Globus pallidus (tissue), 1 donor: ENCODE results near the gene MRPL58.
"Not testable (repeated sequence)": the region's sequence is repeated elsewhere in the genome, so short reads cannot be mapped to it uniquely, and the experiment has no call there.

Source experiments
- DNase-seq: peaks from one replicate; pipeline ENCODE4 v3.0.0-alpha.2; 2015; ENCODE audit warnings: low spot score

MRPL58 gene

DNA sequence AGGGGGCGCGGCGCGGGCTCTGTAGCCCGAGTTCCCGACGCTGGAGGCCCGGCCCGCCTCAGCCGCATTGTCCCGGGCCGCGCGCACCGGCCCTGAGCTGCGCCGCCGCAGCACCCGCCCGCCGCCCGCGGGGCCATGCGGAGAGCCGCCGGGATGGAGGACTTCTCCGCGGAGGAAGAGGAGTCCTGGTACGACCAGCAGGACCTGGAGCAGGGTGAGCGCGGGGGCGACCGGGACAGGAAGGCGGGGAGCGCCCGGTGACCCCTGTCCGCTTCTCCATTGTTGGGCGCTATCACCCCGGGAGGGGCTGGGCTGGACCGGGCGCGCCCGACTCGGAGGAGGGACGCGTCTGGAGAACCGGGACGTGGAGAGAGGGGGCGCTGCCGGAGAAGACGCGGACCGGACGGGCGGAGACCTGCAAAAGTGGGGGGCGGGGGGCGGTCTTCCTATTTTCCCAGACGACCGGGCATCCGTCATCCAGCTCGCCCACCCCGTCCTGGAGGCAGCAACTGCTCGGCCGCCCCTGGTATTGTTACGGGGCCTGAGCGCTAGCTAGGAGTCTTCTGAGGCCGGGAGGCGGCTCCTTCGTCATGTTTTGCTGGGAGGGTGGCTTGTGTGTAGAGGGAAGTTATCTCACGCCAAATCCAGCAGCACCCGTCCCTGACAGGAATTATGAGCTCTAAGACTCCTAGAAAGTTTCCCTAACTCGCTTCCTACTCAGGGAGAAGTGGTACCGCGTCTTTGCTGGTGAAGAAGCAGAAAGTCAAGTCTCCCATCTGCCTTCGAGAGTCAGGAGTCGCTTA, 24.4 kb upstream of the MRPL58 start:
- peak; percentile 84 for DNase-seq

DNA sequence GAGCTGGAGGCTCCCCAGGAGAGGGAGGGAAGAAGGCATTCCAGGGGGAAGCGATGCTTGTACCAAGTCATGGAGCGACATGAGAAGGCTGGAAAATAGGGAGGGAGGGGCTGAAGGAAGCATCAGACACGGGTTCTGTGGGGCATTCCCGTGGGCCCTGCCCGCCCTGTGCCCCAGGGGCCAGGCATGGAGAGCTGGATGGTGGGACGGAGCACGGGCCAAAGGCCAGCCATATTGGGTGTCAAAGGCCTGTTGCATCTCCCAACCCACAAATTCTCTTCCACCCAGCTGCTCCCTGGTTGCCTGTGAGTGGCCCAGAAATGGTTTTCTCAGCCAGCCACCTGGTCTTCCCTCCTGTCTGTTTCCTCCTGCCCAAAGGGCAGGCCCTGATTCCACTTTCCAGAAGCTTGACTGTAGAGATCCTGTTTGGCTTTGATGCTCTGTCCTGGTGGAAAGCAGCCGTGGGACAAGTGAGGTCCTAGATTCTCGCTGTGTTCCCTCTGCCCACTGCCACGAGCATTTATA, 21.8 kb upstream of the MRPL58 start:
- no peak for DNase-seq

DNA sequence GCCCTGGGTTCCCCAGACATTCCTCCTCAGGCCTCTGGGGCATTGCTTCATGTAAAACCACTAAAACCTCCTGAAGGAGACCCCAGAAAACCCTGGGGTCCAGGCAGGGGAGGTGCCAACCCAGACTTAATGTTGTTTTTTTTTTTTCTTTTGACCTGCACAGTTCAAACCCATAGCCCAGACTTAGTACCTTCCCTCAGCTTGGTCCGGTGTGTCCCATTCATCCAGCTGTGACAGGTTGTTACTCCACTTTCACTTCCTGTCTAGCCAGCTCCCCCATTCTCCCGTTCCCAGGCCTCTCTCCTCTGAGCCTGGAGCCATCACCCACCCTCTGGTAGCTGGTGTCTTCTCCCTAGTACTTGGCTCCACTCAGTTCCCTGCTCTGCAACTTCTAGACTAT, 20.2 kb upstream of the MRPL58 start:
- no peak for DNase-seq

DNA sequence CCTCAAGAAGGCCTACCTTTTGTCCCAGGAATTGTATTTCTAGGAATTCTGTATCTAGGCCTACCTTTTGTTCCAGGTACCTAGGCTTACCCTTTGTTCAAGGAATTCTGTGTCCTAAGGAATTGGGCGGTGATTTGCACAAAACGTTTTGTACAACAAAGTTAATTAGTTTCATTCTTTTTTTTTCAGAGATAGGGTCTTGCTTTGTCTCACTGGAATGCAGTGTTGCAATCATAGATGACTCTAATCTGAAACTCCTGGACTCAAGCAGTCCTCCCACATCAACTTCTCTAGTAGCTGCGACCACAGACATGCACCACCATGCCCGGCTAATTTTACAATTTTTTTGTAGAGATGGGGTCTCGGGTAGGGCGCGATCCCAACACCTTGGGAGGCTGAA, 18.0 kb upstream of the MRPL58 start:
- no peak for DNase-seq

DNA sequence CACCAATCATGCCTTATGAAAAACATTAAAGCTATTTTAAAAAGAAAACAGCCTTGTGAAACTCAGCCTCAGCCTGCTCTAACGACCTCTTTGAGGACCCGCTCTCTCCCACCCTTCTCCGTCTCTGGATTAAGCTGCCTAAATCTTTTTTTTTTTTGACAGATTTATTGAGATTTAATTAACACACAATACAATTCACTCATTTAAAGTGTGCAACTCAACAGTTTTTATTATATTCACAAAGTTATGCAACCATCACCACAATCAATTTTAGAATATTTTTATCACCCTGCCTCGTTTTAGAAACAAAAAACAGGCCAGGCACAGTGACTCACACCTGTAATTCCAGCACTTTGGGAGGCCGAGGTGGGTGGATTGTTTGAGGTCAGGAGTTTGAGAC, 16.6 kb upstream of the MRPL58 start:
- DNase-seq: no peak

DNA sequence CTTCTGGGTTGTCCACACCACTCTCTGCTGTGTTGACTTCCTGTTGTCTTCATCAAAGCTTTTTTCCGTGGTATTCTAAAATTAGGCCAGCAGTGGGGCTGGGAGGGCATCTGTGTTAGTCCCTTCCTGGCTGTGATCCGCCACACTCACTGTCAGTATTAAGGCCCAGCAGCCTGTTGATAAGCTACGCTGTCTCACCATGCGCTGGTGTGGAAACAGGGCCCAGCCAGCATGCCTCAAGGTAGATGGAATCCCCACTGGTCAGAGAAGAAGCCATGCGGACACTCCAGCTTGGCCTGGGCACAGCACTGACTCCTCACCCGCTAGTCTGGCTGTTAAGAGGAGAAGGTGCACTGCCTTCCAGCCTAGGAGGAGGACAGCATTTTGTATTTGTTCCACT, 13.7 kb upstream of the MRPL58 start:
- DNase-seq: no peak

DNA sequence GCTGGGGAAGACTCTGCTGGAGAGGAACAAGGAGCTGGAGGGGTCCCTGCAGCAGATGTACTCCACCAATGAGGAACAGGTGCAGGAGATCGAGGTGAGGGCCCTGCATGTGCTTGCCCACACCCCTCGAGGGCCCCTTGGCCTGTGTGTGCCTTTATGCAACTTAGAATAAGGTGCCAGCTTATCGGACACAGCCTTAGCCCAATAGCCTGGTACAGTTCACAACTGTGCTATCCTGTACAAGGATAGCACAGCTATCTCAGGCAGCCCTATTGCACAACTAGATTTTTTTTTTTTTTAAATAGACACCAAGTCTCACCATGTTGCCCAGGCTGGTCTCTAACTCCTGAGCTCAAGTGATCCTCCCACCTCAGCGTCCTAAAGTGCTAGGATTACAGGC, 12.9 kb upstream of the MRPL58 start:
- DNase-seq: no peak

DNA sequence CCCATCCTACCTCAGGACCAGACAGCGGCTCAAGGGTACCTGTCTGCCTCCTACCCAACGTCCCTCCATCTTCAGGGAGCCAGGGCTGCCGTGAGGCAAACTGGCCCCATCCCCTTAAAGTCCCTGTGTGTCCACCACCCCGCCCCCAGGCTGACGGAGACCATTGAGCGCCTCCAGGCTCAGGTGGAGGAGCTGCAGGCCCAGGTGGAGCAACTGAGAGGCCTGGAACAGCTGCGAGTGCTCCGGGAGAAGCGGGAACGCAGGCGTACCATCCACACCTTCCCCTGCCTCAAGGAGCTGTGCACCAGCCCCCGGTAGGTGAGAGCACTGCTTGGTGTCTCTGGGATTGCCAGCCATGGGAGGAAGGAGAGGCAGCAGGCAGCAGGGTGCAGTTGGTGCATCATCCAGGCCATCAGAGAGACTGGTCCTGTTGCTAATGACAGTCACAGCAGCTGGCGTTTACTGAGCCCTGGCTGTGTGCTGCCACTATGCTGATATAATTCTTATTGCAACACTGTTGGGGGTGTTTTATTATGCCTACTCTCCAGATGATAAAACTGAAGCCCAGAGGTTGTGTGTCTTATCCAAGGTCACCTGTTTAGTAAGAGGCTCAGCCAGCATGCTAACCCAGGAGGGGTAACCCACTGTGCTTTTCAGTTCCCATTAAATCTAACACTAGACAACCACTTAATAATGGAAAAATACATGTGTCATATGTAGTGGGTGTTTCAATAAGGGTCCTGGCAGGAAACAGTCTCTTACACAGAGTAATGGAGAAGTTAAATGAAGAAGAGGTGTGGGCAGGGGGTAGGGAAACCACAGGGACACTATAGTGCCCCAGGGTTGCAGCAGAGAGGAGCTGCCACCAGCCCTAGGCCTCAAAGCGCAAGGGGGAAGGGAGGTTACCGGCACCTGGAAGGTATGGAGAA, 10.3 kb upstream of the MRPL58 start:
- DNase-seq: no peak

DNA sequence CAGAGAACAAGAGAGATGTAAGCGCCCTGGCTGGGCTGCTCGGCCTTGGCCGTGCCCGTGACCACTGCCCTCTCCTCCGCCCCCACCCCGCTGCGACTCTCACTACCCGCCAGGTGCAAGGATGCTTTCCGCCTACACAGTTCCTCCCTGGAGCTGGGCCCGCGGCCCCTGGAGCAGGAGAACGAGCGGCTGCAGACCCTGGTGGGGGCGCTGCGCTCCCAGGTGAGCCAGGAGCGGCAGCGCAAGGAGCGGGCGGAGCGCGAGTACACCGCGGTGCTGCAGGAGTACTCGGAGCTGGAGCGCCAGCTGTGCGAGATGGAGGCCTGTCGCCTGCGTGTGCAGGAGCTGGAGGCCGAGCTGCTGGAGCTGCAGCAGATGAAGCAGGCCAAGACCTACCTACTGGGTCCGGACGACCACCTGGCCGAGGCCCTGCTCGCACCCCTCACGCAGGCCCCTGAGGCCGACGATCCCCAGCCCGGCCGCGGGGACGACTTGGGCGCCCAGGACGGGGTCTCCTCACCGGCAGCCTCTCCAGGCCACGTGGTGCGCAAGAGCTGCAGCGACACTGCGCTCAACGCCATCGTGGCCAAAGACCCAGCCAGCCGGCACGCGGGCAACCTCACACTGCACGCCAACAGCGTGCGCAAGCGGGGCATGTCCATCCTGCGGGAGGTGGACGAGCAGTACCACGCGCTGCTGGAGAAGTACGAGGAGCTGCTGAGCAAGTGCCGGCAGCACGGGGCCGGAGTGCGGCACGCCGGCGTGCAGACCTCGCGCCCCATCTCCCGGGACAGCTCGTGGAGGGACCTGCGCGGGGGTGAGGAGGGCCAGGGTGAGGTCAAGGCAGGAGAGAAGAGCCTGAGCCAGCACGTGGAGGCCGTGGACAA, 9.2 kb upstream of the MRPL58 start:
- no peak for DNase-seq

DNA sequence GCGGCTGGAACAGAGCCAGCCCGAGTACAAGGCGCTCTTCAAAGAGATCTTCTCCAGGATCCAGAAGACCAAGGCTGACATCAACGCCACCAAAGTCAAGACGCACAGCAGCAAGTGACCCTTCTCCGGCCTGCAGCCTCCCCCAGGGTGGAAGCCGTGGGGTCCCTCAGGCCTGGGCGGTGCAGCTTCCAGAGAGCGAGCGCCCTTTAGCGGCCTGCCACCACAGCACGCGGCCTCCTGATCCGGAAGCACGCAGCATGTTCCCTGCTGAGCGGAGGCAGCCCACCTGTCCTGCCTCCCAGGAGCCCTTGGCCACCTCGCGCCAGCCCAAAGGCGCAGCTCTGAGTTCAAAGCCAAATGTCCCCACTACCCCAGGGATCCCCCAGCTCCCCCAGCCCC, 8.5 kb upstream of the MRPL58 start:
- DNase-seq: no peak

DNA sequence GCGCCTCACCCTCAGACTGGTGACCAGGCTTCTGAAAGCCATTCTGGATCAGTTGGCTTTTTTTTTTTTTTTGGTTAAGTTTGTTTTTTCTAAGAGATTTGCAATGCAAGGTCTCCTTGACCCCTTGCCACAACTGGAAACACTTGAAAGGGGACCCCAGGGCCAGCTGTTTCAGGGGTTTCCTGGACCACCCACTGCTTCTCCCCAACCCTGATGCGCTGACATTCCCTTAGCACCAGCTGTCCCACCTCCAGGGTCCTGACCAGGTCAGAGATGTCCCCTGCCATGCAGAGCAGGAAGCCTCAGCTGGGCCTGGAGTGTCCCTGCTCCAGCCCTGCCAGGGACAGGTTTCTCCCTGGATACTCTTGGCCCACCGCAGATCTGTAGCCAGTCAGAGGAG, 8.1 kb upstream of the MRPL58 start:
- DNase-seq: no peak

DNA sequence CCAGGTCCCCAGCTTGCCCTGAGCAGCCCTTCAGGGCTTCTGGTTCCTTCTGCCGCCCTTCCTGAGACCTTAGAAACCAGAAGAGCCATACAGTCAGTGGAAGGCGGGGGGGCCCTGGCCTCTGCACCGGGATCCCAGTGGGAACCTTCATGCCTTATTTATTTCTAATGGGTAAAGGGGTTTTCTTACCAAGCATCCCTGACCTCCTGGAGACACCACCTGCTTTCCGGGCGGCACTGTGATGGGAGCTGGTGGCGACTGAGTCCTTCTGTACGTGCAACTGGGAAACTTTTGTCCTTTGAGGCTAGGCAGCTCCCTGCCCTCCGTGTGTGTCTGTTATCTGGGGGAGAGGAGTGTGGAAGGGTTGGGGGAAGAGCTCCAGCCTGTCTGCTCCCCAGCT, 7.2 kb upstream of the MRPL58 start:
- no peak for DNase-seq

DNA sequence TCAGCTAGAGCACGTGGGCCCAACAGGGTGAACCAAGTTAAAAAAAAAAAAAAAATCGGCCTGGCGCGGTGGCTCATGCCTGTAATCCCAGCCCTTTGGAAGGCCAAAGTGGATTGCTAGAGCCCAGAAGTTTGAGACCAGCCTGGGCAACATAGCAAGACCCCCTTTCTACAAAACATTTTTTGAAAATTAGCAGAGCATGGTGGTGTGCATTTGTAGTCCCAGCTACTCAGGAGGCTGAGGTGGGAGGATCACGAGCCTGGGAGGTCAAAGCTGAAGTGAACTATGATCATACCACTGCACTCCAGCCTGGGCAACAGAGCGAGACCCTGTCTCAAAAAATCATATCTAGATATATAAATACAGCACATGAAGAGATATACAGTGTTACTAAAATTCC, 6.4 kb upstream of the MRPL58 start:
- DNase-seq: not testable (repeated sequence)

DNA sequence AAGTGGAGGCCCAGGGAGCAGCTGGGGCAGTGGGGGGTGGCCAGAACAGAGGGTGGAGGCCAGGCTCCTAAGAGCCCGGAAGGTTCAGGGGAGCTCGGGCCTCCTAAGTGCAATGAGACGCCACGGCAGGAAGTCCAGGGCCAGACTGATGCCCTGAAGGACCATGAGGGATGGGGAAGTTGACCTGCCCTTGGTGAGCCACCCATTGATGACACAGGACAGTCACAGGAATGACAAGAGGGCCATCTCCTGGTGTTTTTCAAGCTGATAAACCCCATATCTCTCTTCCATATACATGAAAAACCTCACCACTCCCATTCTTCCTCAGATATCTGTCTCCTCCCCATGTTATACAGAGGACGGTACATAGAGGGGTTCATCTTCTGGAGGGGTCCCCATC, 5.8 kb upstream of the MRPL58 start:
- no peak for DNase-seq

DNA sequence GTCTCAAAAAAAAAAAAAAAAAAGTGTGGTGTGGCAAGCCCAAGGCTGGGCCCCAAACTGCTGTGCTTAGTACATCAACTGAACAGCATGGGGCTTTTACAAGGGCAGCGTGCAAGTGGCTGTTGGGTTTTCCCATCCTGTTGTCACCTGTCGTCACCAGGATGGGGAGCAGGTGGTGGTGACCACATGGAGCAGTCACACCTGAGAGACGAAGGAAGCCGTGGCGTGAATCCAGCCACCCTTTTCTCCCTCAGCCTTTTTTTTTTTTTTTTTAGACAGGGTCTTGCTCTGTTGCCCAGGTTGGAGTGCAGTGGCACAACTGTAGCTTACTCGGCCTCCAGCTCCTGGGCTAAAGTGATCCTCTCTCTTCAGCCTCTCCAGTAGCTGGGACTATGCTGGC, 4.1 kb upstream of the MRPL58 start:
- DNase-seq: no peak

DNA sequence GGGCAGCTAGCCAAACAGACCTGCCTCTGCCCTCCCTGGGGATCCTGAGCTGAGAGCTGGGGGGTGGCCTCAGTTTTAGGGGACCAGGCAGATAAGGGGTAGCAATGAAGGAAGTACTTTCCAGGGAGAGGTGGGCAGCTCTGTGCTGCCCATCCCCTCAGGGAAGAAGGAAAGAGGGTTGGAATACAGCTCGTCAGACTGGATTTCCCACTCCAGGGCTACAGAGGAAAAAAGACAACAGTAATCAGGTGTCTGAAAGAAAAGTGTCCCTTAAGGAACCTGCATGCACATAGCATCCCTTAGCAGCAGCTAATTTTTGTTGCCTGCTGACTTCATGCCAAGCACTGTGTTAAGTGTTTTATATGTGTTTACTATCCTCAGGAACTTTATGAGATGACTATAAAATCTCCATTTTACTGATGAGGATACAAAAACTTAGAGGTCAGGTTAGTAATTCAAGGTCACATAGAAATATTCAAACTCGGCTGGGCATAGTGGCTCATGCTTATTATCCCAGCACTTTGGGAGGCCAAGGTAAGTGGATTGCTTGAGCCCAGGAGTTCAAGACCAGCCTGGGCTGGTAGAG, 3.2 kb upstream of the MRPL58 start:
- DNase-seq: no peak

DNA sequence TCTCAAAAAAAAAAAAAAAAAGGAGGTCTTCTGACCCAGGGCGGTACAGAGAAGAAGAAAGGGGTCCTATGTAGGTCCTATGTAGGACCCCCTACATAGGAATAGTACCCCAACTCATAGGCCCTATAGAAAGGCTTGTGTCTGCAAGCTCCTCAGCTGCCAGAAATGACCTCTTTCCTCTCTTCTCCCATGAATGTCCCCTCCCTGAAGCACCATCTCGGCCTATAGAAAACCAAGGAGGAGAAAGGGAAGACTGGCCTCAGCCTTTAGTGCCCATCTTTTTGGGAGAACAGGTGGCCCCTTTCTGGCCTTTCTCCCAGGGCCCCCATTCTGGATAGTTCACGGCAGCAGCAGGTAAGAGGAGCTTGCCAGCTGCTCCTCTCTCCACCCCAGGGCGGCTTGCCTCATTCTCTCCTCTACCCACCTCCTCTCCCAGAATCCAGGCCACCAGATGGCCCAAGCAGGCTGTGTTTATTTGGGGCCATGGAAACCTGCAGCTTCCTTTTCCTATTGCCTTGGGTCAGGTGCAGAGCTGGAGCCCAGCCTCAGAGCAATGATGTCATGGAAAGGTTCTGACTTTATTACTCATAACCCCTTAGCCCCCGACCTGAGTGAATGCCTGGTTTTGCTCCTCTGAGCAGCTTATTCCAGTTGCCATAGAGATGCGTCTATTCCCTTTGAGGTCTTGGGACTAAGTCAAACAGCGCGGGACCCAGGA, 1.6 kb upstream of the MRPL58 start:
- no peak for DNase-seq

DNA sequence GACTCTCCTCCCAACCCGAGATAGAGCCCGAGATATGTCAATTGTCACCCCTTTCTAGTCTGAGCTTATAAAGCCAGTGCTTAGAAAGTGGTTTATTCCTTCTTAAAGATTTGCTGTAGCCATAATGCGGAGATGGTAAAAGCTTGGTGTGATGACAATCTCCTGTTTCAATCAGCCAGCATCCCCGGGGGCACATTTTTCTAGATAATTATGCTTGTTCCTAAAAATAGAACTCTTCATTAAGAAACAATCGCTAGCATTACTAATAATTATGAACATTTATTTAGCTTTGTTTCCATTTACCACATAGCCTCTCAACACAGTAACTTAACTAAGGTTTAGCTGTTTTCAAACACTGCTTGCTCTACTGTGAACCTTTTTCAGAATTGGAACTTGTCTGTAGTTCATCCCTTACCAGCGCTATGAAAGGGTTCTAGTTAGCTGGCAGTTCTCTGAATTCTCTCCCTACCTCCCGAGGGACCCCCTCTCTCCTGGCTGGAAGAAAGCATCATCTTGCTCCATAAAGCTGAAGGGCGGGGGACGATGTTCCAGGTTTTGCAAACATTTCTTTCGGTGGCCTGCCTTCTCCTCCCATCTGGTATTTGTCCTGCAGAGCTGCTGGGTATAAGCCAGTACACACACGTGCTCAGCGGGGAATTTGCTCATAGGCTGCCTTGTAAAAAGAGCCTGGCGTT, 922 bp upstream of the MRPL58 start:
- peak; percentile 61 for DNase-seq

DNA sequence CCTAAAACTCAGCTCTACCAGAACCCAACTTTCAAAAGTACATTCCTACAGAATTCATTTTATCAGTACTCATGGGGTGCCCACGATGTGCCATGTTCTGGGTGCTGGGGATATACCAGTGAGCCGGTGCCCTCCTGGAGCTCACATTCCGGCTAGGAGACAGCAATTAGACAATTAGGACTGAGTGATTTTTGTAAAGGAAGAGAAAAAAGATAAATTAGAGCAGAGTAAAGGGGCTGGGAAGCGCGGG, 449 bp upstream of the MRPL58 start:
- DNase-seq: no peak

DNA sequence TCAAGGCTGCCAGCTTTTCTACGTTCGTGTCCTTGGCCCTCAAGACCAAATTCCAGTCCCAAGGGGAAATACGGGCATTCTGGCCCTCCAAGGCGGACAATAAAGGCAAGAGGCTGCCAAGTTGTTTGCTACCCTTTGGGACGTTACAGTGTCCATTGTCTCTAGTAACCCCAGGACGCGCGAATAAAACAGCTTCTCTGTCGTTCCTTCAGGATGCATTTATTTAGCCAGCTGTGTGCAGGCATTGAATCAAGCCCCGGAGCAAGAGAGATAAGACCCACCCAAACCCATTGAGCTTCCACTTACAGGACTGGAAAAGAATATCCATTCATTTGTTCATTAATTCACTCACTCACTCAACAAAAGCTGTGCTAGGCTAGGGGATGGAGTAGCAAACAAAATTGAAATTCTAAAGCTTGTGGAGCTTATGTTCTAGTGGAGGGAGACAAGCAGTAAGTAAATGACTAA, 656 bp downstream of the MRPL58 start:
- no peak for DNase-seq

DNA sequence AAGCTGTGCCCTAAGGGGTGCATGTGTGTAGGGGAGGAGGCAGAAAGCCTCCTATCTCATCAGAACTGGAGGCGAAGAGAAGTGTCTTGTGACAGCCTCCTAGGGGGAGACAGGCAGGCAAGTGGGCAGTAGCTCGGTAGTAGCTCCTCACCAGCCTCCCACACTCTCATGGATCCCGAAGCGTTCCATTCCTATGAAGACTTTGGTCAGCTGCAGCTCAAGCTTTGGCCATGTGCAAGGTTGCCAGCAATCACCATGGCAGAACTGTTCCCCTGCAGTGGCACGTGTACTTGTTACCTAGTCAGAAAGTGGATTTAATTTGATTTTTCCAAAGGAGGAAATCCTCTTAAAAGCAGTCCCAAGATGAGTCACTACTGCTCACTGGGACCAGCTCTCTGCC, 6.7 kb downstream of the MRPL58 start:
- no peak for DNase-seq
